Middle frontal gyrus (tissue), 1 donor: ENCODE results near the gene PPP6C.
"Not testable (repeated sequence)": the region's sequence is repeated elsewhere in the genome, so short reads cannot be mapped to it uniquely, and the experiment has no call there.

ENCODE experiments used
- DNase-seq: peaks from one replicate; pipeline ENCODE4 v3.0.0-alpha.2; 2015; ENCODE audit warnings: low spot score; ENCODE audit errors: extremely low spot score

Gene PPP6C

DNA sequence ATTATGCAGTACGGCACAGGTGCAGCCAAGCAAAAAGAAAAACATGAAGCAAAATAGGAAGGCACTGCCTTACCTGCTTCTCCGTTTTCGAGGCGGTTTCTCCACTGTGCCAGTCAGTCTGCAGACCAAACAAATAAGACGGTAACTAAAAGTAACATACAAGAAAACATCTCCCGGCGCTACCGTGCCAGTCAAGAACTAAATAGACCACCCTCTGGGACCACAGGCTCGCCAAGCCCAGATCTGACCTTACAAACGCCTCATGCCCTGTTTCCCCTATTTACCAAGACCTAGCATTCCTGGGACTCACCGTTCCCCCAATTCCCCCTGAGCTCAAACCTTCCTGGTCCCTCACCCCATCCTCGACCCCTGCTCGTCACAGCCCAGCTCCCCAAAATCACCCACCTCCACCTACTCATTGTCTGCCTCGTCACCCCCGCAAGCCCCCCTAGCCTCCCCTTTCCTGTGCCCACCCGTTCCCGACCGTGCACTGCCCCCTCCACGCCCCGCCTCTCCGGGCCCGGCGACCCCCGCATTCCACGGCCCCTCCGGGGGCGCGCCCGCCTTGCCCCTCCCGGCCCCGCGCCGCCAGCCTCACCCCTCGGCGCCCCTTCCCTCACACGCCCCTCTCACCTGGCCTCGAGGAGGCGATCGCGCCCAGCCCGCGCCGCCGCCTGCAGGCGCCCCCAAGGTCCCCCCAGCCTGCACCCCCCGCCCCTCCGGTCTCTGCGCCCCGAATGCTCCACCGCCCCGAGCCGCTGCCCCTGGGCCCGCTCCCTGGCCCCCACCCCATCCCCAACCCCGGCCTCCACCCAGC is 46.8 kb downstream of the PPP6C start:
- DNase-seq, result no peak

DNA sequence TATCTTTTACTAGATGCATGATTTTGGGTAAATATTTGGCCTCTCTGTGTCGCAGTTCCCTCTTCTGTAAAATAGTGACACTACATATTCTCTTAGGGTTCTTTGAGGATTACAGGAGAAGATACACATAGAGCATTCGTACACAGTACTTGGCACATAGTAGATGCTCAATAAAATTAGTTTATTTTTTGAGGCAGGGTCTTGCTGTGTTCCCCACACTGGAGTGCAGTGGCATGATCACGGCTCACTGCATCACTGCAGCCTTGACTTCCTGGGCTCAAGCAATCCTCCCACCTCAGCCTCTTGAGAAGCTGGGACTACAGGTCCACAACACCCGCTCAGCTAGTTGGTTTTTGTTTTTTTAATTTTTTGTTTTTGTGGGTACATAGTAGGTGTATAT is 47.9 kb downstream of the PPP6C start:
- no peak for DNase-seq

DNA sequence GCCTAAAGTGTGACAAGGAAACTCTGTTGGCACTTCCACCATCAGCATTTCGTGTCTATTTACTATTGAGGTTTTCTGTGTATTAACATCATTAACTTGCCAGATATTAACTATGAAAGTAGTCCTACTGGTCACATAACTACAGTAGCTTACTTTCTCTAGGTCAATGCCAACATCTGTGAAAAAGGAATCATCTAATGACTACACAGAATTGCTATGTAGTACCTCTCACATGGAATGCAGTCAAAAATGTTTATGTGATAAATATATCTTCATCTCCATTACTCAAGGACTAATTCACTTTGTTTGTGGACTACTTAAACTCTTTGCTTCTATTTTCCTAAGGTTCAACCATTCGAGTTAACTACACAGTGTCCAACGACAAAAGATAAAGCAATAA is 48.4 kb downstream of the PPP6C start:
- DNase-seq, result no peak

DNA sequence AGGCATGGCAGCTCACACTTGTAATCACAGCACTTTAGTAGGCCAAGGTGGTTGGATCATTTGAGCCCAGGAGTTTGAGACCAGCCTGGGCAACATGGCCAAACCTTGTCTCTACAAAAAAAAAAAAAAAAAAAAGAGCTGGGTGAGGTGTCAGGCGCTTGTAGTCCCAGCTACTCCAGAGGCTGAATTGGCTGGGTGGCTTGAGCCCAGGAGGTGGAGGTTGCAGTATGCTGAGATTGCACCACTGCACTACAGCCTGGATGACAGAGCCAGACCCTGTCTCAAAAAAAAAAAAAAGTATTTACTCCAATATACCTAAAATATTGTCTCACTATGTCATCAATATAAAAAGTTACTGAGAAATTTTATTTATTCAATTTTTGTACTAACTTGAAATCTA is 49.0 kb downstream of the PPP6C start:
- no peak for DNase-seq

DNA sequence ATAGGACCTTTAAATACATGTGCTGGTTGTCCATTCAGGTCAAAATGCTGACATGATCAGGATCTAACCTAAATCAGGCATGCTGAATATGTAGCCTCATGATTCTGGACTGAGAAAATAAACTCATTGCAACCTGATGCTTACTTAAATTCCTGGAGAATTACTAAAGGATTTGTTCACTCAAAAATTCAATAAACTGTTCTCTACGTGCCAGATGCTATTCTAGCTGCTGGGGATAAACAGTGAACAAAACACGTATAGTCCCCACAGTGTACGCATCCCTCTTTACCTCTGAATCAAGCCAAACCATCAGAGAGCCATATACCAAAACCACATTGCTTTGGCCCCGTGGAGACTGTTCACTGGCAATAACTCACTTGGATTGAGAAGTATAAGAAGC is 52.4 kb downstream of the PPP6C start:
- DNase-seq, result no peak

DNA sequence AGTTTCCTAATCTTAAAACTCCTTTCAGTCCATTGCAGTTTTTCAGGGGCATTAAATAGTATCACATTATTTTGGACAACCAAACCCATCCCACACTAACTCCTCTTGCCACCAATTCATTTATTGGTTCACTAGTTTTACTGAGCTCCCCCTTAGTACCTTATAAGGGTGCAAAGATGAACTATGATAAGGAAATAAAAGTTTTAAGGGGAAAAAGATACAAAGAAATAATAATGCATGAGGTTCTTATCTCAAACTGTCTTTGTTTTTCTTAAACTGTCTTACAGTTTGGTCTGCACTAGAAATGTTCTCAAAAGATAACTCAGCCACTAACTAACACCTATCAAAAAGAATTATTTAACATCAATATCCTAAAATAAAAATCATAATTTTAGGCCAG is 54.6 kb downstream of the PPP6C start:
- no peak for DNase-seq

DNA sequence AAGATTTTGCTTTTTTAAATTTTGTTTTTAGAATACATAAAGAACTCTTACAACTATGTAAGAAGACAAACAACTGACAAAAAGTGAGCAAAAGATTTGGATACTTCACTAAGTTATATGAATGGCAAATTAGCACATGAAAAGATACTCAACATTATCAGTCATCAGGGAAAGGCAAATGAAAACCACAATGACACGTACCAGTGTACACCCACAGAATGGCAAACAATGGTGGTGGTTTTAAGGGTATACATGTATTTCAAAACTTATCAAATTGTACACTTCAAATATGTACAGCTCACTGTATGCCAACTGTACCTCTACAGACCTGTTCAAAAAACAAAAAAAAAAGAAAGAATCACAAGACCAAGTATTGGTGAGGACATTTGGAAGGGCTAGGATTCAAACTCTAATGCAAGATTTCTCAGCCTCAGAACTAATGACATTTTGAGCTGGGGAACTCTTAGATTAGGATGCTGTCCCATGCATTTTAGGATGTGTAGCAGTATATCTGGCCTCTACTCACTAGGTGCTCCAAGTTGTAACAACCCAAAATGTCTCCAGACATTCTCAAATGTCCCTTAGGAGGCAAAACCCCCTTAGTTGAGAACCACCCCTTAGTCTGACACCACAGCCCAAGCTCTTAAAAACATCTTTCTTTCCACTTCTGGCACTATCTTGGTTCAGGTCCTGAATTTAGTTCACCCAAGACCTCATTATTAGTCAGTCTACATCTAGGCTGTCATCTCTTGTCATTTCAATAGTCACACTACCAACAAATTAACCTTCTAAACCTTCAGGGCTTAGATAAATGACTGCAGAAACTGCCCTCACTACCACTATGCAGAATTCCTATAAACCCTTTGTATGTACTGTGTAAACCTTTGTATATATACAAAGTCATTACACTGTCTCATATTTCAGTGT is 55.9 kb downstream of the PPP6C start:
- no peak for DNase-seq

DNA sequence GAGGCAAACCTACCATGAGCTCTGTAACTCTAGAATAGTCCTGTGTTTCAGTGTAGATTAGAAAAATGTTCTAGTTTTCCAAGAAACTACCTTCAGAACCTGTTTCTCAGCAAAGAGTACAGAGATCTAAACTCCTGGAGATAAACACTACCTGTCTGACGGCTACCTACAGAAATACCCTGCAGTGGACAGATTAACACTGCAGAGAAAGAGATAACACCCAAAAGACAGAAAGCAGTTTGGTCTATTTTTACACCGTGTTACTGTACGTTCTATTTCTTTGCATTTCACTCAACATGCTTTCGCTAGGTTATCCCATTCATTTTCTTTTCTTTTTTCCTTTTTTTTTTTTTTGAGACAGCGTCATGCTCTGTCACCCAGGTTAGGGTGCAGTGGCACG is 57.8 kb downstream of the PPP6C start:
- DNase-seq, result no peak

DNA sequence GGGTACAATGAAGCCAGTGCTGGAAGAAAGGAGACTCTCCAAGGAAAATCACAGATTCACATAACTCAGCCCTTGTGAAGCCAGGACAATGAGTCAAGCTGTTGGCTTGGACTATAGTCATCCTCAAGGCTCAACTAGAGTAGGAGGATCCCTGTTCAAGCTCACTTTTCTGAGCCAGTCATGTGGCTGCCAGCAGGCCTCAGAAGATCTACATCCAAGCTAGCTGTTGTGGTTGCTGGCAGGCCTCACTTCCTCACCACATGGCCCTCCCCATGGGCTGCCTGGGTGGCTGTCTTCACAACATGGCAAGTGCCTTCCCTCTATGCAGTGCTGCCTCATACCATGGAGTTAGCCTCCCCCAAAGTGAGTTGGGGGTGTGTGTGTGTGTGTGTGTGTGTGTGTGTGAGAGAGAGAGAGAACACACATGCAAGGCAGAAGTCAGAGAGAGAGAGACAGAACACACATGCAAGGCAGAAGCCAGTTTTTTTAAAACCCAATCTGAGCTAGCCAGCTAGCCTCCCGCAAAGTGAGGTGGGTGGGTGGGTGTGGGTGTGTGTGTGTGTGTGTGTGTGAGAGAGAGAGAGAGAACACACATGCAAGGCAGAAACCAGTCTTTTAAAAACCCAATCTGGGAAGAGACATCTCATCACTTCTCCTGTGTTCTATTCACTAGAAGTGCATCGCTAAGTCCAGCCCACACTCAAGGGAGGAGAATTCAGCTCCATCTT is 63.4 kb downstream of the PPP6C start:
- DNase-seq, result peak; percentile 75

DNA sequence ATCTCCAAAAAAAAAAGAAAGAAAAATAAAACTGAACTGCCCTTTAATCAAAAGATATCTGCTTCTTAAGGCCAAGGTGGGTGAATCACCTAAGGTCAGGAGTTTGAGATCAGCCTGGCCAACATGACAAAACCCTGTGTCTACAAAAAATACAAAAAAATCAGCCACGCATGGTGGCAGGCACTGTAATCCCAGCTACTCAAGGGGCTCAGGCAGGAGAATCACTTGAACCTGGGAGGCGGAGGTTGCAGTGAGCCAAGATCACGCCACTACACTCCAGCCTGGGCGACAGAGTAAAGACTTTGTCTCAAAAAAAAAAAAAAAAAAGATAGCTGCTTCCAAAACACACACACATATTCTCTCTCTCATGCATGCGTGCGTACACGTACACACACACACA is 64.1 kb downstream of the PPP6C start:
- no peak for DNase-seq

DNA sequence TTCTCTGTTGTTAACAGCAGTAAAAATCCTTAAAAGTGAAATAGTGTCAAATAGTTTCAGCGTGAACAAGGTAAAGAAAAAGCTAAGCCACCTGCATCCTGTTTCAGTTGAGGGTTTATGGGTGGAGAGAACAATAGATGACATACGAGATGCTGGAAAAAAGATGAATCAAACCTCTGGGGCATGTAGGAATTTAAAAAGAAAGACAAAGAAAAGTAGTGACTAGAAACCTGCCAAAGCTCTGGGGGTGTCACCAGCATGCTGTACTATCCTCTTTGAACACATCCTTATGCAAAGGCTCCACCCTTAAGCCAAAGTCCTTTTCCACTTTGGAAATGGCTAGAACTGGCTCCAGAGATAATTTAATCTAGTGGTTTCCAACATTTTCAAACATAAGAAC is 68.5 kb downstream of the PPP6C start:
- no peak for DNase-seq

DNA sequence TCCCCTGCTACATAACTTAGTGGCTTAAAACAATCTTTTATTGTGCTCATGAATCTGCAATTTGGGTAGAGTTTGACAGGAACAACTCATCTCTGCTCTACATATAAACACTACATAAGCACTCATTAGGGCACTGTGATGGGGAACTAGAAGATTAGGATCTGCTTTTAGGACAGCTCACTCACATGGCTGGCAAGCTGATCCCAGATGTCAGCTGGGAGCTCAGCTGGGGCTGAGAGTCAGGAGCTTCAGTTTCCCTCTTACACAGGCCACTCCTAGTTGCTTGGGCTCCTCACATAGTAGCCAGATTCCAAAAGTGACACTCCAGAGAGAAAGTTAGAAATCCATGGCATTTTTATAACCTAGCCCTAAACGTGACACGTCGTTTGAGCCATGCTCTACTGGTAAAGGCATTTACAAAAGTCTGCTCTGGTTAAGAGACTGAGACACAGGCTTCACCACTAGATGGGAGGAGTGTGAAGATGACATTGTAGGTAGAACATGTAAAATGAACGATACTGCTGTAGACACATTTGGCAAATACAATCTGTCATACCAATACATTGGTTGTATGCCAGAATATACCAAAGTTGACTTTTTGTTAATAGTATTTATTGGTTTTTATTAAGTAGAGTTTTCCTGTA is 69.8 kb downstream of the PPP6C start:
- no peak for DNase-seq

DNA sequence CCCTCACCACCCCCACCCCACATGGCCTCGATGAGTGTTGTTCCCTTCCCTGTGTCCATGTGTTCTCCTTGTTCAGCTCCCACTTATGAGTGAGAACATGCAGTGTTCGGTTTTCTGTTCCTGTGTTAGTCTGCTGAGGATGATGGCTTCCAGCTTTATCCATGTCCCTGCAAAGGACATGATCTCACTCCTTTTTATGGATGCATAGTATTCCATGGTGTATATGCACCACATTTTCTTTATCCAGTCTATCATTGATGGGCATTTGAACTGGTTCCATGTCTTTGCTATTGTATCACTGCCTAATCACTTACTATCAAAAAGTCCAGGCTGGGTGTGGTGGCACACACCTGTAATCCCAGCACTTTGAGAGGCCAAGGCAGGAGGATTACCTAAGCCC is 70.9 kb downstream of the PPP6C start:
- DNase-seq, result not testable (repeated sequence)

DNA sequence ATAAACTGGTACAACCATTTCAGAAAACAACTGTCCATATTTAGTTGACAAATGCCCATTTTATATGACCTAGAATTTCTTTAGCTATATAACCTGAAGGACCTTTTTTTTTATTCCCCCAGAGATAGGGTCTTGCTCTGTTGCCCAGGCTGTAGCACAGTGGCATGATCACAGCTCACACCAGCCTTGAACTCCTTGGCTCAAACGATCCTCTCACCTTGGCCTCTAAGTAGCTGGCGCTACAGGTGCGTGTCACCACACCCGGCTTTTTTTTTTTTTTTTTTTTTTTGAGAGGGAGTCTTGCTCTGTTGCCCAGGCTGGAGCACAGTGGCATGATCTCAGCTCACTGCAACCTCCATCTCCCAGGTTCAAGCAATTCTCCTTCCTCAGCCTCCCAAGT is 75.1 kb downstream of the PPP6C start:
- DNase-seq, result not testable (repeated sequence)

DNA sequence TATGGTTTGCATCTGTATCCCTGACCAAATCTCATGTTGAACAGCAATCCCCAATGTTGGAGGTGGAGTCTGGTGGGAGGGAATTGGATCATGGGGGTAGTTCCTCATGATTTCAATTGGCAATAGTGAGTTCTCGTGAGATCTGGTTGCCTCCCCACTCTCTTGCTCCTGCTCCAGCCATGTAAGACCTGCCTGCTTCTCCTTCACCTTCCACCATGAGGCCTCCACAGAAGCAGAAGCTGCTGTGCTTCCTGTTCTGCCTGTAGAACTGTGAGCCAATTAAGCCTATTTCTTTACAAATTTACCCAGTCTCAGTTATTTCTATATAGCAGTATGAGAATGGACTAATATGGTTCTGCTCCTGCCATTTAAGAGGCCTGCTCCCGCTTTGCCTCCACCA is 79.1 kb downstream of the PPP6C start:
- no peak for DNase-seq

DNA sequence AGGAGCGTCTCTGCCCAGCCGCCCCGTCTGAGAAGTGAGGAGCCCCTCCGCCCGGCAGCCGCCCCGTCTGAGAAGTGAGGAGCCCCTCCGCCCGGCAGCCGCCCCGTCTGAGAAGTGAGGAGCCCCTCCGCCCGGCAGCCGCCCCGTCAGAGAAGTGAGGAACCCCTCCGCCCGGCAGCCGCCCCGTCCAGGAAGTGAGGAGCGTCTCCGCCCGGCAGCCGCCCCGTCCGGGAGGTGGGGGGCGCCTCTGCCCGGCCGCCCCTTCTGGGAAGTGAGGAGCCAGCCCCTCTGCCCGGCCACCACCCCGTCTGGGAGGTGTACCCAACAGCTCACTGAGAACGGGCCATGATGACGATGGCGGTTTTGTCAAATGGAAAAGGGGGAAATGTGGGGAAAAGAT is 81.1 kb downstream of the PPP6C start:
- DNase-seq, result not testable (repeated sequence)

DNA sequence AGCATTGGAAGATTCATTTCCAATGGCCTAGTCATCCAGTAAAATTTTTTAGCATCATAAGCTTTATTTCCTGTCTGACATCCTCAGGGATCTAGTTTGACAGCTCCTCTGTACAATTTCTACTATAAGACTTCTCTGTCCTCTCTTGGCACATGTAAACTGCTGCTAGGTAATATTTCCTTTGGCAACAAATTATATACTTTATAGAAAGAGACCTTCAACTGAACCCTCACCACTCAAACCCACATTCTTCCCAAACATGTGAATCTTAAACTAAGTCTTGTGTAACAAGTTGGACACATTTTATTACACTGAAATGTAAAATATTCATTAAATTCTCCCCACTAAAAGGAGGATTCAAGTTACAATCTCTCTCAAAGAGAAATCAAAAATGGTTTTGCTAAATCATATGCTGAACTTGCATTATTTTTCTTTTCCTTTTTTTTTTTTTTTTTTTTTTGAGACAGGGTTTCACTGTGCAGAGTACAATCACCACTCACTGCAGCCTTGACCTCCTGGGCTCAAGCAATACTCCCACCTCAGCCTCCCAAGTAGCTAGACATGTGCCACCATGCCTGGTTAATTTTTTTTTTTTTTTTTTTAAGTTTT is 83.2 kb downstream of the PPP6C start:
- DNase-seq, result no peak

DNA sequence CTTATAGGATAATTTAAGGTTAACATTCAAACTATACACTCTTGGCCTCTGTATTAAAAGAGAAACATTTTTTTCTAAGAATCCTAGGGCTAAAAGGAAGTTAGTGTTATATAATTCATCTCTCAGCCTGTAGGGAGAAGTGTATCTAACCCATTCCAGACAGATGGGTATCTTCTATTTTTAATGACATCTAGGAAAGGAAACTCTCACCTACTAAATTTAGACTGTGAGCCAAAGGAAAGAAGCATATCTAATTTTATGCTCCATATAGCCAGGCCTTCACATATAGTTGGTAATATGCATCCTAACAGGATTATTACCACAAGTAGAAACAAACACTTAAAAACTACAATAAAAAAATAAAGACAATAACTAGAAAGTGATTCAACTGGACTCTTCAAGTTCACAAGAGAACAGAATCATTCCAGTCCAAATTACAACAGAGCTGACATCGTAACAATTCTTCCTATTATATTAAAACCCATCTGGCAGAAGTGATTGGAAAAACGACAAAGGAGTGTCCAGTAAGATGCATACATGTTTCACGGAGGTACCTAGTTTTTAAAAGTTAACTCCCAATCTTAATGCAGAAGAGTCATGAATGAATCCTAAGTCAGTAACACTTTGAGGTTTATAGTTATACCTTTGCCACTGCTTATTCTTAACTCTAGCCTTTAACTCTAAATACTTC is 85.7 kb downstream of the PPP6C start:
- no peak for DNase-seq

DNA sequence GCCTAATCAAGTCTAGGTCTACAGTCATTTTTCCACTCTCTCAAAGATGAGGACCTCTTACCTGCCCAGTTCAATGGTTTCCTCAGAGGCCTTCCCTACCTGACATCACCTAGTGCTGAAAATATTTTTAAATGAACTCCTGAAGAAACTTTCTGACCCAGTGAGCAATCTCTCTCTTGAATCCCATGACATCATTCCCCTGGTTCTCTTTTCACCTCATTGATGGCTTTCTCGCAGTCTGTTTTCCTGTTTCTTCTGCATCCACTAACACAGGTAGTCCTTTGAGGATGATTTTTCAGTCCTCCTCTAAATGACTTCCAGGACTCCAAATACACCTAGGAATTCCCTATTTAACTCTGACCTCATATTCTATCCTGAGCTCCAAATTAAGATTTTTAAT is 86.6 kb downstream of the PPP6C start:
- no peak for DNase-seq

DNA sequence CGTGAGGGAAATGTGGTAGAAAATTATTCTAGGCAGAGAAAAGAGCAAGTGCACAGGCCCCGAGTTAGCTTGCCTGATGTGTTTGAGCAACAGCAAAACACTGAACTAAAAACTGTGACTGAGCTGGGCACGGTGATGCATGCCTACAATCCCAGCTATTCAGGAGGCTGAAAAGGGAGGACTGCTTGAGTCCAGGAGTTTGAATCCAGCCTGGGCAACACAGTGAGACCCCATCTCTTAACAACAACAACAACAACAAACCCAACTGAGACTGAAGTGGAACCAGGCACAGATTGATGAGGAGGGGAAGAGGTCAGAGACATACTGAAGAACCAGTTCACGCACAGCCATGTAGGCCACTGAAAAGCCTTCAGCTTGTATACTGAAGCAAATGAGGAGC is 88.8 kb downstream of the PPP6C start:
- DNase-seq, result no peak
